Caki2 (cell line): Measurements from ENCODE around the gene PTMS. TPM values are rescaled to one million over a fixed set of nuclear protein-coding genes. Genes with fewer than 3 reads are reported as not detected.

Experiments used
- DNase-seq: peaks from one replicate; pipeline ENCODE4 v3.0.0-alpha.2; 2015; ENCODE audit warnings: low read depth
- in situ Hi-C: cut with HindIII; loops from 2 replicates; pipeline ENCODE4 v1.10.0; 2016; ENCODE audit warnings: low sequenced_read_pairs, low pct_unique_long_range_greater_than_20kb, mixed read lengths
- total RNA-seq: library from RNA; depleted of rRNA; stranded (reverse); fragments of >200 nt; shearing (Covaris generic); gene quantifications from 2 replicates; pipeline ENCODE4 v1.2.3, GENCODE V29; 2014; ENCODE audit warnings: low replicate concordance

The PTMS gene
- total RNA-seq, 1 experiment from 2014 or later: 317 TPM

DNA sequence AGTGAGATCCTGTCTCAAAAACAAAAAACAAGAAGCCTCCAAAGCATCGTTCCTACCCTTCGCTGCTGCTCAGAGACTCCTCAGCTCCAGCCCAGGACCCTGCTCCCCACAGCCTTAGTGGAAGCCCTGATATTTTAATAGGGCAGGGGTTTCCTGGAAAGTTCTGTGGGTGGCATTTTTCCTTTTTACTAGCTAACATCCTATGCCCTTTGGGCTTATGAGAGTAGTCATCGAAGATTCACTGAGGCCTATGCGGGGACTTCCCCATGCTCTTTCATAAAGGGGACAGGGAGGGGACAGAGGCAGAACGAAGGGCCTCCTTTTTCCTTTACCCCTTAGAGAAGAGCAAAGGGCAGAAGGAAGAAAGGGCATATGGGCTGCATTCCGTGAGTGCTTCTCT, 14.4 kb downstream of the PTMS start:
- in situ Hi-C loops: no loop called here
- no peak for DNase-seq

GRCh38 chr12:6782119-6782518, 16.0 kb downstream of the PTMS start:
- in situ Hi-C loops: no loop called here
- no peak for DNase-seq

GRCh38 chr12:6782850-6783566, 16.8 kb downstream of the PTMS start:
- in situ Hi-C loops: no loop called here
- no peak for DNase-seq

- DNase-seq: no peak
- in situ Hi-C loops: no loop called here
Observed at GRCh38 chr12:6783828-6784227, 17.7 kb downstream of the PTMS start.

- DNase-seq: no peak
- in situ Hi-C loops: no loop called here
Observed at GRCh38 chr12:6784296-6784695, 18.1 kb downstream of the PTMS start.

- in situ Hi-C loops: no loop called here
- DNase-seq: no peak
Observed at GRCh38 chr12:6784761-6785160, 18.6 kb downstream of the PTMS start.

GRCh38 chr12:6786416-6787094, 20.4 kb downstream of the PTMS start:
- no peak for DNase-seq
- in situ Hi-C loops: no loop called here

DNA sequence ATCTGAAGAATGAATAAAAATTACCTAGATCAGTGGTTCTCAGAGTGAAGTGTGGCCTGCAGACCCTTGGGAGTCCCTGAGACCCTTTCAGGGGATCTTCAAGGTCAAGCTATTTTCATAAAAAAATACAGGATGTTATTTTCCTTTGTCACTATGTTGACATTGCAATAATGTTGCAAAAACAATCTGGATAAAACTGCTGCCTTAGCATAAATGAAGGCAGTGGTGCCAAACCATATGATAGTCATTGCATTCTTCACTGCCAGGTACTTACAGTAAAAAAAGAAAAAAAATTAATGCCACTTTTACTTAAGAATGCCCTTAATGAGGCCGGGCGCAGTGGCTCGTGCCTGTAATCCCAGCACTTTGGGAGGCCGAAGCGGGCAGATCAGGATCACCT, 21.1 kb downstream of the PTMS start:
- in situ Hi-C loops: no loop called here

DNA sequence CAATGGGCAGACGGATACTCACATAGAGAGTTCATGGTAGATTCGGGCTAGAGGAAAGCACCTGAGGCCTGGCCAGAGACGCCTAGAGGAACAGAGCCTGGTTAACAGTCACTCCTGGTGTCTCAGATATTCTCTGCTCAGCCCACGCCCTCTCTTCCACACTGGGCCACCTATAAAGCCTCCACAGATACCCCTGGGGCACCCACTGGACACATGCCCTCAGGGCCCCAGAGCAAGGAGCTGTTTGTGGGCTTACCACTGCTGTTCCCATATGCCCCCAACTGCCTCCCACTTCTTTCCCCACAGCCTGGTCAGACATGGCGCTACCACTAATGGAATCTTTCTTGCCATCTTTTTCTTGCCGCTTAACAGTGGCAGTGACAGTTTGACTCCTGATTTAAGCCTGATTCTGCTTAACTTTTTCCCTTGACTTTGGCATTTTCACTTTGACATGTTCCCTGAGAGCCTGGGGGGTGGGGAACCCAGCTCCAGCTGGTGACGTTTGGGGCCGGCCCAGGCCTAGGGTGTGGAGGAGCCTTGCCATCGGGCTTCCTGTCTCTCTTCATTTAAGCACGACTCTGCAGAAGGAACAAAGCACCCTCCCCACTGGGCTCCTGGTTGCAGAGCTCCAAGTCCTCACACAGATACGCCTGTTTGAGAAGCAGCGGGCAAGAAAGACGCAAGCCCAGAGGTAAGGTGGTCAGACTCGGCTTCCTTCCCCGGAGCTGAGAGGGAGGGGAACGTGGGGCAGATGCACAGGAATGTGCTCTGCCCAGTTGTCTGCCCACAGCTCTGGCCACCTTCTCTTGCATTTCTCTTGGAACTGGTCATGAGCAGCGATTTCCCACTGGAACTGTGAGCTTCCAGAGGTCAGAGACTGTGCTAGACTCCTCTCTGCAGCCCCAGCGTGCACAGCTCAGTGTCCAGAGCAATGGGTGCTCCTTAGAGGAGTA, 23.1 kb downstream of the PTMS start, which contains the start of gene CD4:
Gene CD4, plus strand, starts transcription at position 557 of the 953 bp plus-strand sequence. CDS start 10,611 bp downstream, outside the sequence.
- DNase-seq: no peak
- in situ Hi-C loops: no loop called here

More for the DNA sequence above, 21.1 kb downstream of the PTMS start:
- DNase-seq: no peak

DNA sequence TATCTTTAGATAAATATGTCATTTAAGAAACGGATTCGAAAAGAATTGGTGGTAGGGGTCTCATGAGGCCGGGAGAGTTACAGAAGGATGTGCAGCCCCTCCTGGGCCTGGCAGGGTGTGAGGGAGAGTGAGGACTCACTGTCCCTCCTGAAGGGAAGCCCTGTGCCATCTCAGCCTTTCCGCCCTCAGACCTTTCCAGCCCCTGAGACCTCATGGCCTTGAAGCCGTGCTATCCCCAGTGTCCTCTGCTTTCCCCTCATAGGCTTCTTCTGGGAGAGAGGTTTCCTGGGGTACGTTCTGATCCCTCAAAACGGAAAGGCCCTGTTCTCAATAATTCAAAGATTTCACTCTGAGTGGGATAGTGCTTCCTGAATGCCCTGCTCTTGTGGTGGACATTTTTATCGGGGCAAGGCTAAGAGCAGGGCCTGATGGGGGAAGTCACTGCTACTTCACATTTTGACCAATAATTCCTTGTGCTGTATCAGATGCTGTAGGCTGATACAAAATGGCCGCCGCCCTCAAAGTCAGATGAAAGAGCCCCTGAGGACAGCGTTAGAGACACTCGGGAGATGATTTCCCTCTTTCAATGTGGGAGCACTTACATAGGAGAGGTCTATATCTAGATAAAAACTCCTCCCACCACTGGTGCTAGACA, 24.5 kb downstream of the PTMS start:
- DNase-seq: no peak
- in situ Hi-C loops: no loop called here

DNA sequence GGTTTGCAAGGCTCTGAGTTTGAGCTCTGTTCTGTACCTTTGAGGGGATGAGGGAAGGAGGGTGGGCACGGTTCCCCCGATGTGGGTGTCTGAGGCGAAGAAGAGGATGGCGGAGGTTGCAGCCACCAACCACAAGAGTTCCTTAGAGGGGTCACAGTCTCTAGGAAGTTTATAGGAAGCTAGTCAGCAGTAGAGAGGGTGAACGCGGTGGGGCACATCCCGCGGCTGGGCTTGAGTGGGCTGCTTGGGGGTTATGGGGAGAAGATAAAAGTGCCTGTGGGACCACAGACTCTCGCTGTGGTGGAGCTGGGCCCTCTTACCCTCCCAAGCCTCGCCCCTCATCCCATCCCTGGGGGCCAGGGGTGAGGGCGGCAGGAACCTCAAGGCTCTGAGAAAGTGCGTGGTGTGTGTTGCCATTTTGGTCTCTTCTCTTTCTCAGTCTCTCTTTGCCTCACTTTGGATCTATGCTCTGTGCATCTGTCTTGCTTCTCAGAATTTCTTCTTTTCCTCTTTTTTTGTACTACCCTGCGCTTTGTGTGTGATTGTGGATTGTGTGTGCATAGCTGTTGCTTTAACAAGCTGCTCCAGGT, 25.9 kb downstream of the PTMS start:
- in situ Hi-C loops: no loop called here

GRCh38 chr12:6792522-6793201, 26.5 kb downstream of the PTMS start:
- DNase-seq: no peak
- in situ Hi-C loops: no loop called here

More for the DNA sequence above, 25.9 kb downstream of the PTMS start:
- DNase-seq: no peak

DNA sequence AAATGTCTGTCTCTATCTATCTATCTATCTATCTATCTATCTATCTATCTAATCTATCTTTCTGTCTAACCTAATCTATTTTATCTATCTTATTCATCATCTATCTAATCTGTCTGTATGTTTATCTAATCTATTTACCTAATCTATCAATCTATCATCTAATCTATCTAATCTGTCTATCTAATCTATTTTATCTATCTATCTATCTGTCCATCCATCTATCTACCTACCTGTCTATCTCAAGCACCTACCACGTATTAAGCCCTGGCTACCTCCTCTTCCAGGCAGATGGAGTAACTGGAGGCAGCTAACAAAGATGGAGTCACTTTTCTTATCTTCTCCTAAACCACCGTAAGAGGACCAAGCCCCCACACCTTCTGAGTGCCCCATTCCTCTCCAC, 28.9 kb downstream of the PTMS start:
- in situ Hi-C loops: no loop called here
- DNase-seq: no peak

- DNase-seq: no peak
- in situ Hi-C loops: no loop called here
Observed at GRCh38 chr12:6796576-6796975, 30.4 kb downstream of the PTMS start.

GRCh38 chr12:6799147-6799546, 33.0 kb downstream of the PTMS start:
- DNase-seq: no peak
- in situ Hi-C loops: no loop called here

GRCh38 chr12:6807170-6807569, 41.0 kb downstream of the PTMS start:
- DNase-seq: no peak
- in situ Hi-C loops: no loop called here

DNA sequence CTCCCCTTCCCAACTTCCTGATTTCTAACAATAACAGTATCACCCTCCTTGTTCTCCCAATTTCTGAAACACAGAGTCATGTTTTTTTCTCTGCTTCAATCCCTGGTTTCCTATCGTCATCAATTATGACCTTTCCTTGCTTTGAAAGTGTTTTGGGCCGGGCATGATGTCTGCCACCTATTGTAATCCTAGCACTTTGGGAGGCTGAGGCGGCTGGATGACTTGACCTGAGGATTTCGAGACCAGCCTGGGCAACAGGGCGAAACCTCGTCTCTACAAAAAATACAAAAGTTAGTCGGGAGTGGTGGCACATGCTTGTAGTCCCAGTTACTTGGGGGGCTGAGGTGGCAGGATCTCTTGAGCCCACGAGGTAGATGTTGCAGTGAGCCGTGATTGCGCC, 42.9 kb downstream of the PTMS start:
- in situ Hi-C loops: no loop called here
- DNase-seq: no peak
